Measurements from ENCODE around the gene TEAD1.

DNA sequence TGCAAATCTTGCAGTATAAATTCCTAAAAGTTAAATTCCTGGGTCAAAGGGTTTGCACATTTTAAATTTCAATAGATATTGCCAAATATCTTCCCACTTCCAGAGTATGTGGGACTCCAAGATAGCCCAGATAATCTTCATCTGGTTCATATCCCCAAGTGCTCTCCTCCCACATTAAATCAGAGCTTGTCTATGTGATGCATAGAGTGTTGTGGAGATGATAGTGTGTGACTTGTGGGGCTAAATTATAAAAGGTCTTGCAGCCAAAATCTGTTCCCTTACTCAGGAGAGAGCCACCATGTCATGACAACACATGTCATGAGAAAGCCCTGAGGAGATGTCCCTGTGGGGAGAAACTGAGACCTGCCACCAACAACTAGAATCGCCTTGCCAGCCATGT is 39.9 kb upstream of the TEAD1 start:
- TF ChIP-seq TAF1 (IDR thresholded peaks at IDR 0.05; ENCODE audit: borderline replicate concordance, insufficient read depth, low read length) (no peak), POLR2AphosphoS5 (IDR thresholded peaks at IDR 0.05; ENCODE audit: low read depth, low read length) (no peak), SIN3A (IDR thresholded peaks at IDR 0.05; ENCODE audit: borderline replicate concordance, insufficient read depth, low read length) (no peak), FOXP2 (optimal IDR thresholded peaks at IDR 0.05; ENCODE audit: borderline replicate concordance, extremely low read depth, extremely low read length, insufficient read depth) (no peak)
- TF ChIP-seq, protein P1, sequence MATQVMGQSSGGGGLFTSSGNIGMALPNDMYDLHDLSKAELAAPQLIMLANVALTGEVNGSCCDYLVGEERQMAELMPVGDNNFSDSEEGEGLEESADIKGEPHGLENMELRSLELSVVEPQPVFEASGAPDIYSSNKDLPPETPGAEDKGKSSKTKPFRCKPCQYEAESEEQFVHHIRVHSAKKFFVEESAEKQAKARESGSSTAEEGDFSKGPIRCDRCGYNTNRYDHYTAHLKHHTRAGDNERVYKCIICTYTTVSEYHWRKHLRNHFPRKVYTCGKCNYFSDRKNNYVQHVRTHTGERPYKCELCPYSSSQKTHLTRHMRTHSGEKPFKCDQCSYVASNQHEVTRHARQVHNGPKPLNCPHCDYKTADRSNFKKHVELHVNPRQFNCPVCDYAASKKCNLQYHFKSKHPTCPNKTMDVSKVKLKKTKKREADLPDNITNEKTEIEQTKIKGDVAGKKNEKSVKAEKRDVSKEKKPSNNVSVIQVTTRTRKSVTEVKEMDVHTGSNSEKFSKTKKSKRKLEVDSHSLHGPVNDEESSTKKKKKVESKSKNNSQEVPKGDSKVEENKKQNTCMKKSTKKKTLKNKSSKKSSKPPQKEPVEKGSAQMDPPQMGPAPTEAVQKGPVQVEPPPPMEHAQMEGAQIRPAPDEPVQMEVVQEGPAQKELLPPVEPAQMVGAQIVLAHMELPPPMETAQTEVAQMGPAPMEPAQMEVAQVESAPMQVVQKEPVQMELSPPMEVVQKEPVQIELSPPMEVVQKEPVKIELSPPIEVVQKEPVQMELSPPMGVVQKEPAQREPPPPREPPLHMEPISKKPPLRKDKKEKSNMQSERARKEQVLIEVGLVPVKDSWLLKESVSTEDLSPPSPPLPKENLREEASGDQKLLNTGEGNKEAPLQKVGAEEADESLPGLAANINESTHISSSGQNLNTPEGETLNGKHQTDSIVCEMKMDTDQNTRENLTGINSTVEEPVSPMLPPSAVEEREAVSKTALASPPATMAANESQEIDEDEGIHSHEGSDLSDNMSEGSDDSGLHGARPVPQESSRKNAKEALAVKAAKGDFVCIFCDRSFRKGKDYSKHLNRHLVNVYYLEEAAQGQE (IDR thresholded peaks at IDR 0.05; ENCODE audit: insufficient read depth in 1 of 2, low read depth in 2 of 2, low read length in 2 of 2): no peak
